HL-60 (cell line): ENCODE data around the gene DBP.

Source experiments
- CTCF ChIP-seq: IDR thresholded peaks from one replicate; pipeline ENCODE4 v1.5.1; 2011; ENCODE audit warnings: low read length, control low read depth, inconsistent platforms; ENCODE audit not compliant: insufficient read depth
- GABPA ChIP-seq: IDR thresholded peaks from 2 replicates; pipeline ENCODE4 v1.6.1; 2012; ENCODE audit warnings: low read depth
- POLR2AphosphoS5 ChIP-seq: IDR thresholded peaks from 2 replicates; pipeline ENCODE4 v1.6.1; 2012; ENCODE audit warnings: low read depth
- REST ChIP-seq: IDR thresholded peaks from 2 replicates; pipeline ENCODE4 v1.6.1; 2012; ENCODE audit warnings: low read depth; ENCODE audit not compliant: insufficient replicate concordance
- SPI1 ChIP-seq: IDR thresholded peaks from 2 replicates; pipeline ENCODE4 v1.6.1; 2012; ENCODE audit warnings: low read depth, mild to moderate bottlenecking, borderline replicate concordance

GRCh38 chr19:48588670-48589401 lies 48.3 kb downstream of the DBP start:
- TF ChIP-seq CTCF (peak; percentile 81), POLR2AphosphoS5 (no peak), REST (no peak), SPI1 (no peak), GABPA (no peak)
